GM10266 (cell line): Measurements from ENCODE around the gene MGAT5.

Experiments used
- DNase-seq: peaks from one replicate; pipeline ENCODE4 v3.0.0; 2012; ENCODE audit errors: extremely low spot score
- TF ChIP-seq, protein P1 (sequence below): IDR thresholded peaks from 2 replicates; pipeline ENCODE4 v1.5.1; 2012; ENCODE audit warnings: mild to moderate bottlenecking, low read depth; ENCODE audit not compliant: control insufficient read depth, insufficient read depth; ENCODE audit errors: missing control alignments

Gene MGAT5

DNA sequence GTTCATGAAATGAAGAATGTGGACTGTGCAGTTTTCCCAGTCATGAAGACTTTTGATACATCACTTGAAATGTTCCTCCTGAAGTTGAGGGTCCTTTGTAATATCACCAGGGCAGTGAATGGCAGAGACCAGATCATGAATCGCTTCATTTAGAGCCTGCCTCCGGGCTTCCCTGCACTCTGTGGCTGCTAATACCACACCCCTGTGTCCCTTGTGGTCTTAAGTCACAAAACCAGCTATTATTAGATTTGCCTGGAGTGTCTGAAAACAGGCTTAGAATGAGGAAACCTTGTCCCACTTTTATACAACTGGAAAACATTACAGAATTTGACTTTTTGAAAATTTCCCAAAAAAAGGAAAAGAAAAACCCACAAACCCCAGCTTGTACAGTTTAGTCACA is 147.9 kb downstream of the MGAT5 start:
- no peak for DNase-seq
- TF ChIP-seq, protein P1, sequence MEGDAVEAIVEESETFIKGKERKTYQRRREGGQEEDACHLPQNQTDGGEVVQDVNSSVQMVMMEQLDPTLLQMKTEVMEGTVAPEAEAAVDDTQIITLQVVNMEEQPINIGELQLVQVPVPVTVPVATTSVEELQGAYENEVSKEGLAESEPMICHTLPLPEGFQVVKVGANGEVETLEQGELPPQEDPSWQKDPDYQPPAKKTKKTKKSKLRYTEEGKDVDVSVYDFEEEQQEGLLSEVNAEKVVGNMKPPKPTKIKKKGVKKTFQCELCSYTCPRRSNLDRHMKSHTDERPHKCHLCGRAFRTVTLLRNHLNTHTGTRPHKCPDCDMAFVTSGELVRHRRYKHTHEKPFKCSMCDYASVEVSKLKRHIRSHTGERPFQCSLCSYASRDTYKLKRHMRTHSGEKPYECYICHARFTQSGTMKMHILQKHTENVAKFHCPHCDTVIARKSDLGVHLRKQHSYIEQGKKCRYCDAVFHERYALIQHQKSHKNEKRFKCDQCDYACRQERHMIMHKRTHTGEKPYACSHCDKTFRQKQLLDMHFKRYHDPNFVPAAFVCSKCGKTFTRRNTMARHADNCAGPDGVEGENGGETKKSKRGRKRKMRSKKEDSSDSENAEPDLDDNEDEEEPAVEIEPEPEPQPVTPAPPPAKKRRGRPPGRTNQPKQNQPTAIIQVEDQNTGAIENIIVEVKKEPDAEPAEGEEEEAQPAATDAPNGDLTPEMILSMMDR: no peak

DNA sequence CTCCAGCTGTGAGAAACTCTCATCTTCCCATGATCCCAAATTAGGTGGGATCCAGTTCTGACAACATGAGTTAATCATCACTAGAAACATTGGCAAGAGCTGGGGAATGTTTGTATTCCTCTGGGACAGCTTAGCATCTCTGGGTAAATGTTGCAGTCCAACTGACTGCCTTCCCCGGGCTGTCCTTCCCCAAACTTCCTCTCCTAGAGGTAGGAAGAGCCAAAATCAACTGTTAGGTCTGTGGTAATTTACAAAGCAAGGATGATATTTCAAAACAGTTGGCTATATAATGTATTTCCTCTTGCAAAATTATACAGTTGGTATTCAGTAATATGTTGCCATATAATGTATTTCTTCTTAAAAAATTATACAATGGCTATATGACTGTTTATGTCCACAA is 148.5 kb downstream of the MGAT5 start:
- no peak for DNase-seq
- TF ChIP-seq, protein P1: no peak

DNA sequence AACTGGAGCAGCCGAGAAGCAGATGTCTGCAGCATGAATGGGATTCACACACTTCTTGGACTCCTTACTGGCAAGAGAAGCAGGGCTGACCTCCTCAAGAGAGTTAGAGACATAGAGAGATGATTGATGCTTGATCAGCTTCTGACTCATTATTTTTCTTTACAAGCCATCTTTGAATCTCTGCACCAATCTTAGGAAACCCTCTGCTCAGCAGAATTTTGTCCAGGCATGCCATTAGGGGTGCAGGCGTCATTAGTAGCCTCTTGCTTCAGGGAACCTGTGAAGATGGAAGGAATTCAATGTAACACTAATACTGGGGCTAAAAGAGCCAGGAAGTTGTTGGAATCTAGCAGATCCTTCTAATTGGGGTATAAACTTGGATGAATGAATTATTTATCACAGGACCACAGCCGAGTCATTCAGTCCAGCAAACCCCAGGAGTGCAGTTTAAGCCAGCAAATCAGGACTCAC is 151.8 kb downstream of the MGAT5 start:
- DNase-seq: no peak
- TF ChIP-seq, protein P1: no peak

DNA sequence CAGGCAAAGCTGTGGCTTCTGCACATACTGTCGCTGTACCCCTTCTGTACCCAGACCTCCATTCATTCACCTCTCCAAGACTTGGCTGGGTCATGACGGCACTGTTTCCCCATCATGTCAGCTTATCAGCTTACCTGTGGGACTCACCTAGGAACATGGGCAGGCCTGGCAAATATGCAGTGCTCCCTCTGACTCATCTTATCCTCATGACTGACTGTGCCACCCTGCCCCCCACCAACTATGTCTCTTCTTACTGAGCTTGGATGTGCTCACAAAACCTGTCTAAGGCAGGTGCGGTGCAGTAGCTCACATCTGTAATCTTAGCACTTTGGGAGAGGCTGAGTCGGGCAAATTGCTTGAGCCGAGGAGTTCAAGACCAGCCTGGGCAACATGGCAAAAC is 152.4 kb downstream of the MGAT5 start:
- TF ChIP-seq, protein P1: no peak
- no peak for DNase-seq

DNA sequence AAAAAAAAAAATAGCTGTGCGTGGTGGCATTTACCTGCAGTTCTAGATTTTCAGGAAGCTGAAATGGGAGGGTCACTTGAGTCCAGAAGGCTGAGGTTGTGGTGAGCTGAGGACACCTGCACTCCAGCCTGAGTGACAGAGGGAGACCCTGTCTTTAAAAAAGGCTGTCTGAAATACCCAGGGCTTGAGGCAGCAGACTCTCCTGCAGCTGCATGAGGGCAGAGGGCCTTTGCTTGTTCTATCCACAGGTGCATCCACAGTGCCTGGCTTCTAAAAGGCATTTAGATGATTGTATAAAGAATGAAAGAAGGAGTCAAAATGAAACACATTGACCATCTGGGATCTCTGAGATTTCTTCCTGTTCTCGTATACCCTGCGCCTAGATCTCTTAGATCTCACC is 152.9 kb downstream of the MGAT5 start:
- TF ChIP-seq, protein P1: no peak
- no peak for DNase-seq

DNA sequence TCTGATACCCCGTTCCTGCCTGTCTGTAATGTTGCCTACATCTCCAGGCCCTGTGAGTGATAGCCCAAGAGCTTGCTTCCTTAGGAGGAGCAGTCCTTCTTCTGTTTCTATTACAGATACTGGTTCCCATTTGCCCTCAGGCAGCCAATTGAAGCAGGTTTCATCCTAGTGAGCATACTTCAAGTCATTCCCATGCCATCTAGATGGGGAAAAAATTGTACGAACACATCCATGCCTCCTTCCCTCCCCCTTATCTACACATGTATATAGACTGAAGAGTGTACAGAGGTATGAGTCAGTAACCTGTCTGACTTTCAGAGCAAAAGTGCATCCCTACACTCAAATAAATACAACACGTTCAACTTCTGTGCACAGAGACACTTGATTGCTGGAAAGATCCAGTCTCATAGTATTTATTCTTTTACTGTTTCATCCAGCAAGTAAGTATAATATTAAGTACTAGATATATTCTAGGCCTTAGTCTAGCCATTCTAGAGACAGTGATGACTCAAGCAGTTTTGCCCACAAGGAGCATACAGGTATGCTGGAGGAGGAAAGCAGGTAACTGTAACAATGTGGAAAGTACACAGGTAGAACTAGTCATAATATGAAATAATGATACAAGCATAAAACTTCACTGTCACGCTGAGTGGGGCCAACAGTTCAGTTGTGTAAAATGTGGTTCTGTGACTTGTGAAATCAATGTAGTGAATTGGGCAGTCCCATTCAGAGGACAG is 153.4 kb downstream of the MGAT5 start:
- TF ChIP-seq, protein P1: no peak
- DNase-seq: no peak

DNA sequence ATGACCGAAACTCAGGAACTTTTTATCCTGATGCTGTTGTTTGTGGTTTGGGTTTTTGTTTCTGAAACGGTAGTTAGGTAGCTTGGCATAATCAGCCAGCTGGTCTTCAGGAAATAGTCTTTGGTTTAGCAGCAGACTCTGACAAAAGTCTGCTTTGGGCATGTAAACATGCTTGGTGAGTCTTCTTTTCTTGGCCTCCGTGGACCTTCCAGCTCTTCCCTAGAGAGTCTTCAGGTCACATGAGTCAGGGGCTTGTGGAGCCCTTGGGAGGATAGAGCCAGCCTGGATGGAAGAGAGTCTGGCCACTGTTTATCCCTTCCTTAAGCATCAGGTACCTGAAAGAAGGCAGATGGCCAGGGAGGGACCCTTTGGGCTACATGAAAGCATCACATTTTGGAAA is 154.5 kb downstream of the MGAT5 start:
- no peak for DNase-seq

More for the DNA sequence above, 154.5 kb downstream of the MGAT5 start:
- TF ChIP-seq, protein P1: no peak
